ENCODE measurements around the gene HCK. TPM values are rescaled to one million over a fixed set of nuclear protein-coding genes. Genes with fewer than 3 reads are reported as not detected.

The HCK gene
- total RNA-seq, 1 donor from 2014 or later: 49.0 TPM

- no peak for TF ChIP-seq CTCF (IDR thresholded peaks at IDR 0.05)
- ATAC-seq: no peak
Measured at GRCh38 chr20:32129863-32130262, 77.8 kb downstream of the HCK start.

GRCh38 chr20:32130352-32130751 lies 78.3 kb downstream of the HCK start:
- Histone ChIP-seq H3K4me1 (no peaks in the 10 kb centered on the region), H3K27me3 (no peaks in the 10 kb centered on the region), H3K9me3 (no peaks in the 10 kb centered on the region), H3K27ac (no peak overlapping the region), H3K4me3 (no peak overlapping the region), H3K36me3 (peaks cover 17% of the 10 kb centered on the region)
- no peak for ATAC-seq
- no peak for DNase-seq
- intact Hi-C loops (cut with DNase I): no loop called here
- TF ChIP-seq CTCF (IDR thresholded peaks at IDR 0.05): no peak

More at GRCh38 chr20:32129863-32130262, 77.8 kb downstream of the HCK start:
- no peaks in the 10 kb centered on the region for H3K9me3 ChIP-seq
- no peak for DNase-seq
- no peaks in the 10 kb centered on the region for H3K27me3 ChIP-seq
- intact Hi-C loops (cut with DNase I): no loop called here
- no peak overlapping the region for H3K4me3 ChIP-seq
- no peaks in the 10 kb centered on the region for H3K4me1 ChIP-seq
- no peak overlapping the region for H3K27ac ChIP-seq
- peaks cover 12% of the 10 kb centered on the region for H3K36me3 ChIP-seq

GRCh38 chr20:32130965-32131364 lies 78.9 kb downstream of the HCK start:
- H3K4me1 ChIP-seq: no peaks in the 10 kb centered on the region
- H3K9me3 ChIP-seq: no peaks in the 10 kb centered on the region
- no peak for TF ChIP-seq CTCF (IDR thresholded peaks at IDR 0.05)
- no peak for ATAC-seq
- no peak overlapping the region for H3K27ac ChIP-seq
- no peaks in the 10 kb centered on the region for H3K27me3 ChIP-seq
- no peak overlapping the region for H3K4me3 ChIP-seq
- H3K36me3 ChIP-seq: peaks cover 22% of the 10 kb centered on the region
- no peak for DNase-seq
- intact Hi-C loops (cut with DNase I): no loop called here

DNA sequence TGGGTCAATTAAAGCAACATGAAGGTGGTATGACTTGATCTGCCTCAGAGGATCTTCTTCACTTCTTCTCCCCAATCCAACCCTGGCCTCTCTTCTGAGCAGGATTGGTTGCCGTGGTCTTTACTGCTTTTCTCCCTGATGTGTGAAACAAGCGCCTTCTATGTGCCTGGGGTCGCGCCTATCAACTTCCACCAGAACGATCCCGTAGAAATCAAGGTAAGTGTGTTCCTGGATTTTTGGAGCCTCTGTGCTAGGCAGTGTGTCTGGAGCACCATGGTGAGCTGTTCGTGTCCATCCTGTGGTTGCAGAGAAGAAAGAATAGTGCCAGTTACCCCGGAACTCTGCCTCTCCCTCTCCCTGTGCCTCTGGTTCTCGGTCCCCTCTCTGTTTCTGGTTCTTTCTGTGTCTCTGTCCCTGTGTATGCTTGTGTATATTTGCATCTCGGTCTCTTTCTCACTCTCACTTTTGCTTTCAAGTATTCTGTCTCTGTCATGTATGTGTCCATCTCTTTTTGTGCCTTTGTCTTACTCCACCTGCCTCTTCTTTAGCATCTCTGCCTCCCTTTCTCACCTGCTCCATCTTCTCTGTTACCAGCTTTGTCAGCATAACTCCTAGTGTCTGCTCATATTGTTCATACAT lies 81.0 kb downstream of the HCK start:
- TF ChIP-seq CTCF (IDR thresholded peaks at IDR 0.05): no peak
- no peaks in the 10 kb centered on the region for H3K4me1 ChIP-seq
- H3K27ac ChIP-seq: no peak overlapping the region
- intact Hi-C loops (cut with DNase I): no loop called here
- H3K9me3 ChIP-seq: no peaks in the 10 kb centered on the region
- H3K27me3 ChIP-seq: no peaks in the 10 kb centered on the region
- no peak for ATAC-seq
- no peak for DNase-seq
- H3K4me3 ChIP-seq: no peak overlapping the region
- peaks cover 43% of the 10 kb centered on the region for H3K36me3 ChIP-seq

- Histone ChIP-seq H3K9me3 (no peaks in the 10 kb centered on the region), H3K27me3 (no peaks in the 10 kb centered on the region), H3K27ac (no peak overlapping the region), H3K4me1 (no peaks in the 10 kb centered on the region), H3K4me3 (no peak overlapping the region), H3K36me3 (peaks cover 53% of the 10 kb centered on the region)
- no peak for ATAC-seq
- no peak for DNase-seq
- intact Hi-C loops (cut with DNase I): no loop called here
- TF ChIP-seq CTCF (IDR thresholded peaks at IDR 0.05): no peak
Measured at GRCh38 chr20:32134026-32134425, 82.0 kb downstream of the HCK start.
